T-helper 2 cell treated with Interferon-gamma antibody and Interleukin-4, amounts not matched to agents 5 μg/mL and 100 μg/mL, for 36 hours (primary cell): ENCODE data around the gene RAB5IF.

Experiments used
- DNase-seq: peaks from one replicate; pipeline ENCODE4 v3.0.0; 2021; ENCODE audit warnings: low spot score
- H3K27ac Mint-ChIP-seq: one replicate; pipeline ENCODE4 v1.8.0; 2021; ENCODE audit warnings: mild to moderate bottlenecking, mixed read lengths
- H3K27me3 Mint-ChIP-seq: one replicate; pipeline ENCODE4 v1.8.0; 2021; ENCODE audit warnings: low read depth, mixed read lengths
- H3K36me3 Mint-ChIP-seq: one replicate; pipeline ENCODE4 v1.8.0; 2021; ENCODE audit warnings: low read depth, mixed read lengths
- H3K4me1 Mint-ChIP-seq: one replicate; pipeline ENCODE4 v1.8.0; 2021; ENCODE audit warnings: low read depth, mixed read lengths
- H3K4me3 Mint-ChIP-seq: one replicate; pipeline ENCODE4 v1.8.0; 2022; ENCODE audit warnings: mild to moderate bottlenecking, moderate library complexity, mixed read lengths
- H3K9me3 Mint-ChIP-seq: one replicate; pipeline ENCODE4 v1.8.0; 2021; ENCODE audit warnings: mixed read lengths

Gene RAB5IF

GRCh38 chr20:36576081-36576445 lies 29.5 kb upstream of the RAB5IF start:
- Mint-ChIP-seq H3K4me3 (peak overlapping the region; percentile 96), H3K27me3 (no peaks in the 10 kb centered on the region), H3K9me3 (no peaks in the 10 kb centered on the region), H3K27ac (peak overlapping the region; percentile 95), H3K4me1 (peaks cover 33% of the 10 kb centered on the region), H3K36me3 (peaks cover 40% of the 10 kb centered on the region)
- DNase-seq = no peak

- H3K9me3 Mint-ChIP-seq = no peaks in the 10 kb centered on the region
- no peak overlapping the region for H3K4me3 Mint-ChIP-seq
- no peak overlapping the region for H3K27ac Mint-ChIP-seq
- DNase-seq = no peak
- no peaks in the 10 kb centered on the region for H3K27me3 Mint-ChIP-seq
- peaks cover 32% of the 10 kb centered on the region for H3K4me1 Mint-ChIP-seq
- H3K36me3 Mint-ChIP-seq = peaks cover 52% of the 10 kb centered on the region
Measured at GRCh38 chr20:36578356-36579041, 27.1 kb upstream of the RAB5IF start.

- Mint-ChIP-seq H3K9me3 (no peaks in the 10 kb centered on the region), H3K36me3 (peaks cover 54% of the 10 kb centered on the region), H3K27ac (peak overlapping the region; percentile 80), H3K4me3 (no peak overlapping the region), H3K4me1 (peaks cover 29% of the 10 kb centered on the region), H3K27me3 (no peaks in the 10 kb centered on the region)
- no peak for DNase-seq
Measured at GRCh38 chr20:36579996-36580545, 25.5 kb upstream of the RAB5IF start.

- no peaks in the 10 kb centered on the region for H3K27me3 Mint-ChIP-seq
- DNase-seq = peak; percentile 41
- H3K4me1 Mint-ChIP-seq = peaks cover 20% of the 10 kb centered on the region
- no peaks in the 10 kb centered on the region for H3K9me3 Mint-ChIP-seq
- peak overlapping the region; percentile 42 for H3K4me3 Mint-ChIP-seq
- peak overlapping the region; percentile 83 for H3K27ac Mint-ChIP-seq
- H3K36me3 Mint-ChIP-seq = peaks cover 46% of the 10 kb centered on the region
Measured at GRCh38 chr20:36582322-36582721, 23.3 kb upstream of the RAB5IF start.

GRCh38 chr20:36582821-36583220 lies 22.8 kb upstream of the RAB5IF start:
- H3K27me3 Mint-ChIP-seq = no peaks in the 10 kb centered on the region
- H3K9me3 Mint-ChIP-seq = no peaks in the 10 kb centered on the region
- peak overlapping the region; percentile 42 for H3K4me3 Mint-ChIP-seq
- DNase-seq = no peak
- H3K27ac Mint-ChIP-seq = peak overlapping the region; percentile 83
- H3K36me3 Mint-ChIP-seq = peaks cover 46% of the 10 kb centered on the region
- peaks cover 24% of the 10 kb centered on the region for H3K4me1 Mint-ChIP-seq

- Mint-ChIP-seq H3K36me3 (peaks cover 44% of the 10 kb centered on the region), H3K27me3 (no peaks in the 10 kb centered on the region), H3K4me1 (peaks cover 24% of the 10 kb centered on the region), H3K27ac (peak overlapping the region; percentile 54), H3K4me3 (no peak overlapping the region), H3K9me3 (no peaks in the 10 kb centered on the region)
- no peak for DNase-seq
Measured at GRCh38 chr20:36584018-36584481, 21.5 kb upstream of the RAB5IF start.

- peaks cover 32% of the 10 kb centered on the region for H3K36me3 Mint-ChIP-seq
- no peak for DNase-seq
- no peaks in the 10 kb centered on the region for H3K9me3 Mint-ChIP-seq
- H3K27ac Mint-ChIP-seq = no peak overlapping the region
- H3K27me3 Mint-ChIP-seq = no peaks in the 10 kb centered on the region
- H3K4me3 Mint-ChIP-seq = no peak overlapping the region
- H3K4me1 Mint-ChIP-seq = peaks cover 19% of the 10 kb centered on the region
Measured at GRCh38 chr20:36585410-36586125, 20.0 kb upstream of the RAB5IF start.

- peaks cover 22% of the 10 kb centered on the region for H3K4me1 Mint-ChIP-seq
Measured at GRCh38 chr20:36587388-36588070, 18.1 kb upstream of the RAB5IF start.

GRCh38 chr20:36591281-36591680 lies 14.3 kb upstream of the RAB5IF start:
- H3K36me3 Mint-ChIP-seq = peaks cover 40% of the 10 kb centered on the region

More at GRCh38 chr20:36587388-36588070, 18.1 kb upstream of the RAB5IF start:
- DNase-seq = no peak
- Mint-ChIP-seq H3K4me3 (no peak overlapping the region), H3K27ac (peak overlapping the region; percentile 57), H3K9me3 (no peaks in the 10 kb centered on the region), H3K36me3 (peaks cover 32% of the 10 kb centered on the region), H3K27me3 (no peaks in the 10 kb centered on the region)

GRCh38 chr20:36591854-36592641 lies 13.5 kb upstream of the RAB5IF start:
- H3K4me3 Mint-ChIP-seq = peak overlapping the region; percentile 69
- H3K36me3 Mint-ChIP-seq = peaks cover 35% of the 10 kb centered on the region

More at GRCh38 chr20:36591281-36591680, 14.3 kb upstream of the RAB5IF start:
- no peaks in the 10 kb centered on the region for H3K9me3 Mint-ChIP-seq
- H3K4me1 Mint-ChIP-seq = peaks cover 37% of the 10 kb centered on the region
- H3K27me3 Mint-ChIP-seq = no peaks in the 10 kb centered on the region
- peak overlapping the region; percentile 69 for H3K4me3 Mint-ChIP-seq
- DNase-seq = no peak
- H3K27ac Mint-ChIP-seq = peak overlapping the region; percentile 87

GRCh38 chr20:36593347-36593929 lies 12.1 kb upstream of the RAB5IF start:
- Mint-ChIP-seq H3K4me1 (peaks cover 36% of the 10 kb centered on the region), H3K36me3 (peaks cover 33% of the 10 kb centered on the region), H3K27me3 (no peaks in the 10 kb centered on the region), H3K4me3 (peak overlapping the region; percentile 5), H3K27ac (peak overlapping the region; percentile 57), H3K9me3 (no peaks in the 10 kb centered on the region)
- DNase-seq = no peak

More at GRCh38 chr20:36591854-36592641, 13.5 kb upstream of the RAB5IF start:
- Mint-ChIP-seq H3K9me3 (no peaks in the 10 kb centered on the region), H3K27me3 (no peaks in the 10 kb centered on the region), H3K27ac (peak overlapping the region; percentile 87), H3K4me1 (peaks cover 37% of the 10 kb centered on the region)
- DNase-seq = peak; percentile 57

- no peaks in the 10 kb centered on the region for H3K9me3 Mint-ChIP-seq
- peak overlapping the region; percentile 78 for H3K27ac Mint-ChIP-seq
- peaks cover 27% of the 10 kb centered on the region for H3K4me1 Mint-ChIP-seq
- H3K27me3 Mint-ChIP-seq = no peaks in the 10 kb centered on the region
- no peak overlapping the region for H3K4me3 Mint-ChIP-seq
- DNase-seq = no peak
- H3K36me3 Mint-ChIP-seq = peaks cover 14% of the 10 kb centered on the region
Measured at GRCh38 chr20:36599912-36600345, 5.7 kb upstream of the RAB5IF start.

GRCh38 chr20:36601540-36601939 lies 4.0 kb upstream of the RAB5IF start:
- no peak overlapping the region for H3K4me3 Mint-ChIP-seq
- no peaks in the 10 kb centered on the region for H3K27me3 Mint-ChIP-seq
- H3K27ac Mint-ChIP-seq = no peak overlapping the region
- H3K9me3 Mint-ChIP-seq = no peaks in the 10 kb centered on the region
- DNase-seq = no peak
- H3K36me3 Mint-ChIP-seq = peaks cover 6% of the 10 kb centered on the region
- H3K4me1 Mint-ChIP-seq = peaks cover 21% of the 10 kb centered on the region
